Upper lobe of right lung (tissue), 1 donor: ENCODE results near the gene PAX3. TPM values are rescaled to one million over a fixed set of nuclear protein-coding genes. Genes with fewer than 3 reads are reported as not detected.

ENCODE experiments used
- ATAC-seq: fragments of 200-7000 bp; cut with Tn5 transposase; one replicate; pipeline ENCODE4 v1.9.1; 2020; ENCODE audit warnings: mild to moderate bottlenecking, moderate library complexity
- DNase-seq: peaks from one replicate; pipeline ENCODE4 v3.0.0-alpha.2; 2020
- H3K27ac ChIP-seq: fragments of 200-600 bp; one replicate; pipeline ENCODE4 v1.8.0; 2022
- H3K27me3 ChIP-seq: fragments of 200-600 bp; one replicate; pipeline ENCODE4 v1.8.0; 2022; ENCODE audit warnings: mild to moderate bottlenecking
- H3K36me3 ChIP-seq: fragments of 200-600 bp; one replicate; pipeline ENCODE4 v1.8.0; 2022
- H3K4me1 ChIP-seq: fragments of 200-600 bp; one replicate; pipeline ENCODE4 v1.8.0; 2022
- H3K4me3 ChIP-seq: fragments of 200-600 bp; one replicate; pipeline ENCODE4 v1.8.0; 2022; ENCODE audit warnings: mild to moderate bottlenecking
- H3K9me3 ChIP-seq: fragments of 200-600 bp; one replicate; pipeline ENCODE4 v1.8.0; 2022
- intact Hi-C: fragments of 100-400 bp; cut with DNase I; formaldehyde crosslinking; loops from one replicate; pipeline ENCODE4 v1.11.0; 2022
- total RNA-seq: library from RNA; stranded (reverse); fragmentation: NEBNext Ultra II Directional; extraction: Animal tissue kit (Norgen Biotek cat#: 25700); gene quantifications from one replicate; pipeline ENCODE4 v1.2.1, GENCODE V29; 2021
- TF ChIP-seq, protein P1 (sequence below): fragments of 200-600 bp; IDR thresholded peaks from one replicate; pipeline ENCODE4 v1.8.0; 2022; ENCODE audit warnings: antibody characterized with exemption
- donor health status: DM: no; HTN: yes; CAD: no; lungs with severe emphysema.

Gene PAX3
- total RNA-seq, 1 donor from 2014 or later = not detected

DNA sequence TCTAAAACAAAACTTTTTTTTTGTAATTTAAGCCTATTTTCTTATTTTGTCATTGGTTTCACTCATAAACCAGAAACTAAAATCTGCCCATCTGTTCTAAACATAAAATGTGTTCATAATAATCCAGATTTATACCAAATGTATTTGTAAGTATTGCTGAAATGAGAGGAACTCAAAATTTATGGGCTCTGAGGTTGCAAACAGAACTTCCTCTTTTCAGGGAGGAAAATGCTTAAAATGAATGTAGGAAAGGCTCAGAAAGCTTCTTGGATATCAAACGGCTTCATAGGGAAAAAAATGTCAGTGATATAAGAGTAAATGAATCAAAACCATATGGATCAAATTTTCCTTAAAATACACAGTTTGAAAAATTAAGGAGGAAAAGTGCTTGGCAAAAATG, 83.9 kb downstream of the PAX3 start:
- TF ChIP-seq, protein P1, sequence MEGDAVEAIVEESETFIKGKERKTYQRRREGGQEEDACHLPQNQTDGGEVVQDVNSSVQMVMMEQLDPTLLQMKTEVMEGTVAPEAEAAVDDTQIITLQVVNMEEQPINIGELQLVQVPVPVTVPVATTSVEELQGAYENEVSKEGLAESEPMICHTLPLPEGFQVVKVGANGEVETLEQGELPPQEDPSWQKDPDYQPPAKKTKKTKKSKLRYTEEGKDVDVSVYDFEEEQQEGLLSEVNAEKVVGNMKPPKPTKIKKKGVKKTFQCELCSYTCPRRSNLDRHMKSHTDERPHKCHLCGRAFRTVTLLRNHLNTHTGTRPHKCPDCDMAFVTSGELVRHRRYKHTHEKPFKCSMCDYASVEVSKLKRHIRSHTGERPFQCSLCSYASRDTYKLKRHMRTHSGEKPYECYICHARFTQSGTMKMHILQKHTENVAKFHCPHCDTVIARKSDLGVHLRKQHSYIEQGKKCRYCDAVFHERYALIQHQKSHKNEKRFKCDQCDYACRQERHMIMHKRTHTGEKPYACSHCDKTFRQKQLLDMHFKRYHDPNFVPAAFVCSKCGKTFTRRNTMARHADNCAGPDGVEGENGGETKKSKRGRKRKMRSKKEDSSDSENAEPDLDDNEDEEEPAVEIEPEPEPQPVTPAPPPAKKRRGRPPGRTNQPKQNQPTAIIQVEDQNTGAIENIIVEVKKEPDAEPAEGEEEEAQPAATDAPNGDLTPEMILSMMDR = no peak
- Histone ChIP-seq H3K4me3 (no peak overlapping the region), H3K36me3 (no peaks in the 10 kb centered on the region), H3K27ac (no peak overlapping the region), H3K27me3 (no peaks in the 10 kb centered on the region), H3K9me3 (no peaks in the 10 kb centered on the region), H3K4me1 (no peaks in the 10 kb centered on the region)
- DNase-seq (no peak), ATAC-seq (no peak)
- intact Hi-C loops = no loop called here

DNA sequence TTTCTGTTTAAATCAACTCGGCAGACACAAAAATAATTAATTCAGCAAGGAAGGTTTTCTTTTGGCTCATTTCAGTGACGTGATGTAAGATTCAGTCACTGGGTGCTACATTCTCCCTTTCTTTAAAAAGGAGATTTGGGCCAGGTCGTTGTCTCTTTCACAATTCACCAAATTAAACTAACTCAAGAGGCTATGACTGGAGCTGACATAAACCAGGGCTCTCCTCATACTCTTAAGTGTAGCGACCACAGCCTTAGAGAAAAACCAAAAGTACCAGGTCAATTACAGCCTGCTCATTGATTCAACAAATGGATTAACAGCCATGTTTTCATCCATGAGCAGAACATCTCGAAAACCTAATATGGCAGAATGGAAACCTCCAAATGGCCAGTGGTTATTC, 85.7 kb downstream of the PAX3 start:
- intact Hi-C loops = no loop called here
- H3K27me3 ChIP-seq = no peaks in the 10 kb centered on the region
- H3K9me3 ChIP-seq = no peaks in the 10 kb centered on the region
- H3K36me3 ChIP-seq = no peaks in the 10 kb centered on the region
- TF ChIP-seq, protein P1 = no peak
- no peak for ATAC-seq
- H3K4me3 ChIP-seq = no peak overlapping the region
- DNase-seq = no peak
- no peak overlapping the region for H3K27ac ChIP-seq
- no peaks in the 10 kb centered on the region for H3K4me1 ChIP-seq

GRCh38 chr2:222212571-222212970, 86.2 kb downstream of the PAX3 start:
- no peaks in the 10 kb centered on the region for H3K27me3 ChIP-seq
- no peaks in the 10 kb centered on the region for H3K9me3 ChIP-seq
- no peaks in the 10 kb centered on the region for H3K4me1 ChIP-seq
- intact Hi-C loops = no loop called here
- ATAC-seq = no peak
- no peak overlapping the region for H3K4me3 ChIP-seq
- H3K36me3 ChIP-seq = no peaks in the 10 kb centered on the region
- DNase-seq = no peak
- H3K27ac ChIP-seq = no peak overlapping the region
- TF ChIP-seq, protein P1 = no peak

DNA sequence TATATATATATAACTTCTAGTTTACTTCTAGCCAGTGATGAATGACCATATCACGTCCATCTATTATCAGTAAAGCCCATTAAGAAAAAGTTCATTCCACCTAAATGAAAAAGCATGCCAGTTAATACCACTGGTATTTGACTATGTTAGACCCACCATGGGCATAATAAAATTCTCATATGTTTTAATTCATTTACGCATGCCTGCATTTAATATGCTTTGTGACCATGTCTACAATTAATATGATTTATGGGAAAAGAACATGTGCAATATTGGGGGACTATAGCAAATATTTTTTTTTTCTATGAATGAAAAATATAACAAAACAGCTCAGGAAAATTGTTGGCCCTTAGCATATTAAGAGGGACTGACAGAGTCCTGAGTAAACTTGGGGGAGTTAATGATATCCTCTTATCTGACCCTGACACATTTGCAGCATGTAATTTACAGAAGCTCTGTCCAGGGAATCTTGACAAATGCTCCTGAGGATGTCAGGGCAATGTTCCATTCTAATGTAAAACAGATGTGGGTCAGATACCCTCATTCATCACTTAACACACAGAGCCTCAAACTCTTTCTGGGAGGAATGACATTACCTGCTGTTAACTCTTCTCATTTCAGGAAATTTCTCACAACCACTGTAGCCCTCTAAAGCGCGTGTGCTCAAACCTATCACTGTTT, 90.6 kb downstream of the PAX3 start:
- no peaks in the 10 kb centered on the region for H3K36me3 ChIP-seq
- no peak overlapping the region for H3K4me3 ChIP-seq
- intact Hi-C loops = no loop called here
- ATAC-seq (no peak), DNase-seq (no peak)
- H3K4me1 ChIP-seq = no peaks in the 10 kb centered on the region
- H3K27me3 ChIP-seq = no peaks in the 10 kb centered on the region
- no peak overlapping the region for H3K27ac ChIP-seq
- TF ChIP-seq, protein P1 = no peak
- H3K9me3 ChIP-seq = no peaks in the 10 kb centered on the region

DNA sequence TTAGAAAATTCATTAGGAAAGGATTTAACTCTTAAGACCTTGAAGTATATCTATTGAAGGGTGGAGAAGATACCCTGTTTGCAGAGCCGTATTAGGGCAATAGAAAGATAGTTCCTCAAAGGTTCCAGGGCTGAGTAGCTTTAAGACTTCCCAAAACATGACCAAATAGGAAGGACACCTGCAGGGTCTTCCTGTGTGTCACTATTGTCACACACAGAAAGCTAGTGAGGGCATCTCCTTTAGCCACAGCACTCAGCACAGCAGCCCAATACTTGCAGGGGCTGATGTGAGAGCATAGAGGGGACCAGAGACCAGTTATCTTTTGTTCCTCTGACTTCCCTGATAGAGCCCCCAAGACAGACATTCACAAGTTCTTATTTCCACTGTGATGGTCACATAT, 93.7 kb downstream of the PAX3 start:
- H3K36me3 ChIP-seq = no peaks in the 10 kb centered on the region
- H3K27me3 ChIP-seq = no peaks in the 10 kb centered on the region
- TF ChIP-seq, protein P1 = no peak
- no peaks in the 10 kb centered on the region for H3K4me1 ChIP-seq
- DNase-seq (no peak), ATAC-seq (no peak)
- intact Hi-C loops = no loop called here
- H3K4me3 ChIP-seq = no peak overlapping the region
- no peaks in the 10 kb centered on the region for H3K9me3 ChIP-seq
- H3K27ac ChIP-seq = no peak overlapping the region

- intact Hi-C loops = no loop called here
Measured at GRCh38 chr2:222203041-222203440, 95.8 kb downstream of the PAX3 start.

More at GRCh38 chr2:222203041-222203440, 95.8 kb downstream of the PAX3 start:
- ATAC-seq = no peak
- Histone ChIP-seq H3K27ac (no peak overlapping the region), H3K27me3 (no peaks in the 10 kb centered on the region), H3K4me3 (no peak overlapping the region), H3K4me1 (no peaks in the 10 kb centered on the region), H3K9me3 (no peaks in the 10 kb centered on the region), H3K36me3 (no peaks in the 10 kb centered on the region)
- TF ChIP-seq, protein P1 = no peak
- no peak for DNase-seq
